Retinal pigment epithelial cell (primary cell): Measurements from ENCODE around the gene CNOT1.

Experiments used
- DNase-seq: peaks from one replicate; pipeline ENCODE4 v3.0.0-alpha.2; 2010; ENCODE audit warnings: low read depth
- H3K4me3 ChIP-seq: 2 replicates; pipeline ENCODE4 v1.5.1; 2011; ENCODE audit warnings: mild to moderate bottlenecking, low read length, control low read depth, moderate library complexity
- TF ChIP-seq, protein P1 (sequence below): conservative IDR thresholded peaks from 2 replicates; pipeline ENCODE4 v1.5.1; 2011; ENCODE audit warnings: low read depth, low read length, control low read depth, inconsistent platforms

Gene CNOT1

DNA sequence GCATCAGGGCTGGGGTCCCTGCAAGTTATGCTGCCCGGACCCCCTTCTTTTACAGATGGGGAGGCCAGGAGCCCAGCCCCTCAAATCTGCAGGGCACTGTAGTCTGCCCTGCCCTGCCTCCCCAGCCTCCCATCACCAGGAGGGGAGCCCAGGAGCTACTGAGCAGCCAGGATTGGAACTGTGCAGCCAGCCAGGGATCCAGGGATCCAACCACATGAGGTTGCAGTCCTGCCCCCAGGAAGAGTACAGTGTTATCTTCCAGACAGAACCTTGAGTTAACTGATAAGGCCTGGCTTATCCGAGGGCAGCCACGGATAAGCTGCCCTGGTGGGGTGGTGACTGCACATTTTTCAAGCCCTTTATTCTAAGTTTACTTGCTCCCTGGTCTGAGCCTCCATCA lies 141.1 kb downstream of the CNOT1 start:
- DNase-seq, result no peak
- H3K4me3 ChIP-seq, result no peak overlapping the region
- TF ChIP-seq, protein P1, sequence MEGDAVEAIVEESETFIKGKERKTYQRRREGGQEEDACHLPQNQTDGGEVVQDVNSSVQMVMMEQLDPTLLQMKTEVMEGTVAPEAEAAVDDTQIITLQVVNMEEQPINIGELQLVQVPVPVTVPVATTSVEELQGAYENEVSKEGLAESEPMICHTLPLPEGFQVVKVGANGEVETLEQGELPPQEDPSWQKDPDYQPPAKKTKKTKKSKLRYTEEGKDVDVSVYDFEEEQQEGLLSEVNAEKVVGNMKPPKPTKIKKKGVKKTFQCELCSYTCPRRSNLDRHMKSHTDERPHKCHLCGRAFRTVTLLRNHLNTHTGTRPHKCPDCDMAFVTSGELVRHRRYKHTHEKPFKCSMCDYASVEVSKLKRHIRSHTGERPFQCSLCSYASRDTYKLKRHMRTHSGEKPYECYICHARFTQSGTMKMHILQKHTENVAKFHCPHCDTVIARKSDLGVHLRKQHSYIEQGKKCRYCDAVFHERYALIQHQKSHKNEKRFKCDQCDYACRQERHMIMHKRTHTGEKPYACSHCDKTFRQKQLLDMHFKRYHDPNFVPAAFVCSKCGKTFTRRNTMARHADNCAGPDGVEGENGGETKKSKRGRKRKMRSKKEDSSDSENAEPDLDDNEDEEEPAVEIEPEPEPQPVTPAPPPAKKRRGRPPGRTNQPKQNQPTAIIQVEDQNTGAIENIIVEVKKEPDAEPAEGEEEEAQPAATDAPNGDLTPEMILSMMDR, result no peak

DNA sequence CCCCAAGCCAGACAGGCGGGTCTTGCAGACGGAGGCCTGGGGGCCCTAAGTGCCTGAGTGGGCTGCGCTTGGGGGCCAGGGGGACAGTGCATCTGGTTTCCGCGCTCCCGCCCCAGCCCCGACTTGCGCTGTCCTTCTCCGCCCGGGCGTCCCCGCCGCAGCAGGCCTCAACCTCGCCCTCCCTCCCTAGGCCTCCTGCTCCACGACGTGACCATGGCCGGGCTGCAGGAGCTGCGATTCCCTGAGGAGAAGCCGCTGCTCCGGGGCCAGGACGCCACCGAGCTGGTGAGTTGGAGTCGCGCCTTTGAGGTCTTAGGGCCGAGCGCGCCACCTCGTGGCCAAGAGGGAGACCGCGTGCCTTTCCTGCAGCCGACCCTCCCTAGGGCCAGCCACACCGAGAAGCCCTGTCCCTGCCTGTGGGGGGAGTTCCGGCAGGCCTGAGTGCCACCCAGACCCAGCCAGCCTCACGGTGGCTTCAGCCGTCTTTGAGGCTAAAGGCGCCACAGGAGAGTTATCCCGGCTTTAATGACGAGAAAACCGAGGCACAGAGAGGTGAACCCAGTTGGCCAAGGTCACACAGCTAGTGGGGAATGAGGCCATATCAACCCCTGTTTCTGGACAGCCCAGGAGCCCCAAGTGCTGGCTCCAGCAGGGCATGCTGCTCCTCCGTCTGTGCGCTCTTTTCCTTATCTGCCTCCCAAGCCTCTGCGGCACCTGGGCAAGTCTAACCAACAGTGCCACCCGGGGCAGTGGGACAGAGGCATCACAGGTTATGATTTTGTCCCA lies 141.9 kb downstream of the CNOT1 start:
- TF ChIP-seq, protein P1, result peak; percentile 85
- DNase-seq, result no peak
- H3K4me3 ChIP-seq, result no peak overlapping the region

DNA sequence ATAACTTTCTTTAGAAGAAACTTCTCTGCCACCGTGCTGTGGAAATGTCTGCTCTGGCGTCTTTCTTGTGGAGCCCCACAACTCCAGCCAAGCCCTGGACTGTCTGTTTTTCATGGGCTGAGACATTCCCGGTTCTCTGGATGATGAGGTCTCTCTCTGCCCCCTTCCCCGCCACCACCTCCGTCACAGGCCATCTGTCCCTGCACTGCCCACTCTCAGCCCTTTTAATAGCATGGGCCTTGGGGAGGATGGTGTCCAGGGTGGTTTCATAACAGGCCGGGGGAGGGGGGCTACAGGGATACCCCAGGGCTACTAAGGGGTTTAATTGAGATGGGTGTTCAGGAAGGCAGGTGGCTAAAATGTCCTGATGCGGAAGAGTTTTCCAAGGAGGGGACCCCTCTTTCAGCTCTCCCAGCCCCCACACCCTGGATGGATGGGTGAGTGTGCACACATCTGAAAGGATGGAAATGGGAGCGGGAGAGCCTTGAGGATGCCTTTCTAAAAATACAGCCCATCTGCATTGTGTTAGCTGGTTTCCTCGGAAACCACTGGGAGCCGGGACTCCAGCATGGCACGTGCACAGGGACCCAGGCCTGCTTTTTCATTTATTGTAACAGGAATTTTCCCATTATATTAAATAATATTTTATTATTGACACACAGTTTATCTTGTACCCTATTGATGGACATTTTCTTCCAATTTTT lies 144.3 kb downstream of the CNOT1 start:
- TF ChIP-seq, protein P1, result no peak
- DNase-seq, result no peak
- H3K4me3 ChIP-seq, result no peak overlapping the region

DNA sequence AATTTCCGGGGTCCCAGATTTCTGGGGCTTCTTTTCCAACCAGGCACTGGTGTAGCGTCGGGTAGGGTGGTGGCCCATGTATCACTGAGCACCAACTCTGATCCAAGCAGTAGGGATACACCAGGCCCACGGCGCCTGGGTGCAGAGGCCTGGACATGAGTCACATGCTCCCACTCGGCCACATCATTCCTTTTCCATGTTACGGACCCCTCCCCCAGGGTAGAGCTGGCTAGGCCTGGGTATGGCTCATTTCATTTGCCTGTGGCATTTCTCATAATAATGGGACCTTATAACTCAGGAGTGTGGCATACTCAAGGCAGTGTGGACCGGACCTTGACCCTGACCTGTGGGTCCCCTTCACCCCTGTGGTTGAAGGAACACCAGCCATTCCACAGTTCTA lies 147.7 kb downstream of the CNOT1 start:
- no peak for DNase-seq
- TF ChIP-seq, protein P1, result no peak
- no peak overlapping the region for H3K4me3 ChIP-seq

DNA sequence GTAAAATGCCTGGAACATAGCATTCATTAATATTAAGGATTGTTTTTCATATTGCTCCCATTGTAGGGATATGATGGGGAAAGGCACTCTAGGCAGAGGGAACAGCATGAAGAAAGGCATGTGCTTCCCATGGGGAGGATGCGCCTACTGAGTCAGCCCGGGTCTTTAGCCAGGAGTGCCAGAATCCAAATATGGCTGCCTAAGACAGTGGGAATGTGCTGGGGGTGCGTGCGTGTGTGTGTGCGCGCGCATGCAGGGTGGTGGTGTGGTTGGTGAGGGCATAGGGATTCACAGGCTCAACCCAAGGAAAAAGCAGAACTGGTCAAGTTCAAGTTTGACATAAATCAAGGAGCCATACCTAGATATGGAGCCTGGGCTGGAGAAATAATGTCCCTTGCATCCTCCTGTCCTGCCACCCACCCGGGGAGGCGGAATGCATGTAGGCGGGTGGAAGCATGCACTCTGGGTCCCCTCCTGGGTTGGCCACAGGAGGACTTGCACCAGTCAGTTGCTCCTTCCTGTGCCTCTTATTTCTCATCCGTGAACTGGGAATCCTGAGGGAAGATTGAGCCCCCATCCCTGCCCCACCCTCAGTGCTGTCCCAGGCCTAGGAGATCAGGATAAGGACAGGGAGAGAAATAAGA lies 148.3 kb downstream of the CNOT1 start:
- TF ChIP-seq, protein P1, result no peak
- H3K4me3 ChIP-seq, result no peak overlapping the region
- DNase-seq, result no peak

DNA sequence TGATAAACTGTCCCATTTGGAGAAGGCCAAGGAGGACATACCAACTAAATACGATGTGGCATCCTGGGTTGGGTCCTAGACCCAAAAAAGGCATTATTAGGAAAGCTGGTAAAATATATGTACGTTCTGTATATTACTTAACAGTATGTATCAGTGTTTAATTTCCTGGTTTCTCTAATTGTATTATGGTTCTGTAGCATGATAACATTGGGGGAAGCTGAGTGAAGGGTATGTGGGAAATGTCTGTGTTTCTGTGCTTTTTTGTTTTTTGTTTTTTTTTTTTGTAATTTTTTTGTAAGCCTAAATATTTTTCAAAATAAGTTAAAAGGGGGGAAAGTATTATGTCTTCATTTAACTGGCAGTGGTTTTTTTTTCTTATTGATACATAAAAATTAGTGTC lies 151.2 kb downstream of the CNOT1 start:
- no peak overlapping the region for H3K4me3 ChIP-seq
- no peak for DNase-seq
- TF ChIP-seq, protein P1, result no peak
